Measurements from ENCODE around the gene VSIG10.
"Not testable (repeated sequence)": the region's sequence is repeated elsewhere in the genome, so short reads cannot be mapped to it uniquely, and the experiment has no call there.

Gene VSIG10

GRCh38 chr12:118033902-118034301 lies 69.9 kb downstream of the VSIG10 start:
- DNase-seq (ENCODE audit: low read depth), result no peak

DNA sequence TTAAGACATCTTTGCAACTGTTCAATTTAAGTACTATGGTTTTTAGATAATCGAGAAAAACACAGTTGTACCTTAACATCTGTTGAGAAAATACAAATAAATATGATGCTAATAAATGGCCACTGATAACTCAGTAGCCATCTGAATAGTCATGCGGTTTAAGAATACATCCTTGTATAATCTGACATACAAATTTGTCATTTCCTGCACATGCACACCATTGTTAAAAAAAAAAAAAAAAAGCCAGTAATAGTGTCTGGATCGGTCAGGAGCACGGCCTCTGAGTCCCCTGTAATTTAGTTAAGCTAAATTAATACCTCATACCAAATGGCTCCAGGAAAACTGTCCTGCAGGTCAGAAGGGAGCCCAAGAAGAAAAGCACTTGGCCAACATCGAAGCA lies 70.5 kb downstream of the VSIG10 start:
- no peak for DNase-seq (ENCODE audit: low read depth)

DNA sequence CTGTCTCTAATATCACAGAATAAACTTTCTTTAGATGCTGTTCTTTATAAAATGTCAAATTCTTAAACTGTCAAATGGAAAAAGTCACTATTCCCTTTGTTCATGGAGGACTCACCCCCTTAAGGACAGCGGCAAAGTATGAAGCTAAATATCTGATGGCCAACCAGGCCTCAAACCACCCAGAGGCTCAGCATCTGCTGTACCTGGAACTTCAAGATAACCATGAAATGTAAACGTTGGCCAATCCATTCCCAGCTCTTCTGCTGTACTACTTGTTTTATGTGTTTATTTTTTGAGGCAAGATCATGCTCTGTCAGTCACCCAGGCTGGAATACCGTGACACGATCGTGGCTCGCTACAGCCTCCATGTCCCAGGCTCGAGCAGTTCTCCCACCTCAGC lies 71.6 kb downstream of the VSIG10 start:
- DNase-seq (ENCODE audit: low read depth), result no peak

DNA sequence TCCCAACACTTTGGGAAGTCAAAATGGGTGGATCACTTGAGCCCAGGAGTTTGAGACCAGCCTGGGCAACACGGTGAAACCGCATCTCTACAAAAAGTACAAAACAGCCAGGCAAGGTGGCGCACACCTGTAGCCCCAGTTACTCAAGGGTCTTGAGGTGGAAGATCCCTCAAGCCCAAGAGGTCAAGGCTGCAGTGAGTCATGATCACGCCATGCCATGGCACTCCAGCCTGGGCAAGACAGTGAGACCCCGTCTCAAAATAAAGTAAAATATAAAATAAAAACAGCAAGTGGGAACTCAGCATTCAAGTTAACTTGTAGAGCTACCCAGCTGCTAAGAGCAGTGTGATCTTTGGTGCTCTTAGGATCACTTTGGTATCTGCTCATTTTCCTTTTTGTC lies 74.6 kb downstream of the VSIG10 start:
- DNase-seq (ENCODE audit: low read depth), result no peak

DNA sequence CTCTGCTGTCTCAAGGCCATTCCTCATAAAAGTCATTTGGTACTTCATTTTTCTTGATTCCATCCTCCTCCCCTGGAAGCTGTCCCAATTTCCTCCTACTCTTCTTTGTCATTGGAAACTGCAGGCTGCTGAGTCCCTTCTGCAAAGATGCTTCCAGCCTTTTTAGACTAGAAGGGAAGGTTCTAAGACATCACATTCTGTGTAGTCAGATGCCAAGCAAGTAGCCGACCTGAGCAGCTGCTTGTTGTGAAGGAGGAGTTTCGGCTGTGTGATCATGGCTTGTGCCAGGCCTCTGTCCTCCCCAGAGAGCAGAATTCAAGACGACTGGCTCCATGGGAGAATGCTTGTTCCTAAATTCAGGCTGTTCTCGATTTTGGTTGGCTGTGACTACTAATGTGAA lies 78.6 kb downstream of the VSIG10 start:
- no peak for DNase-seq (ENCODE audit: low read depth)

DNA sequence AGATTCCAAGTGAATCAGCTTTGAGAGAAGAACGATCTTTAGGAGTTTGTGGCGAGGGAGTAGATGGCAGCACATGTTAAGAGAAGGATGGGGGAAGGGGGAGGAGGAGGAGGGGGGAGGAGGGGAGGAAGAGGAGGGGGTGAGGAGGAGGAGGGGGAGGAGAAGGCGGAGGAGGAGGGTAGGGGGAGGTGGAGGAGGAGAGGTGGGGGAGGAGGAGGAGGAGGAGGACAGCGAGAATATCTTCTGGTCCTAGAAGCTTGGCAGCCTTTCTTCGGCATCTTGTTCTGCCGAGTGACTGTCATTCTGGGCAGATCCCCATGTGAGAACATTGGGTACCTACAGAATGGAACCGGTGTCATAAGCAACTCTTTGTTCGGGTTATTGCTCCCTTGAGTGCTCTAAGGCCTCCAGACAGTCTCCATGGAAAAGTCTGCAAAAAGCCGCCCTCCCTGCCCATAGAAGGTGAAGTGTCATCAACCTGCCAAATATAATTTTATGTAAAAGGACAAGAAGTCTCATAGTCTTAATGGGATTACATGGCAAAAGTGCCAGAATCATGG lies 80.4 kb downstream of the VSIG10 start:
- DNase-seq (ENCODE audit: low read depth), result no peak

- DNase-seq (ENCODE audit: low read depth), result no peak
These were observed 81.1 kb downstream of the VSIG10 start for GRCh38 chr12:118022728-118023109.

DNA sequence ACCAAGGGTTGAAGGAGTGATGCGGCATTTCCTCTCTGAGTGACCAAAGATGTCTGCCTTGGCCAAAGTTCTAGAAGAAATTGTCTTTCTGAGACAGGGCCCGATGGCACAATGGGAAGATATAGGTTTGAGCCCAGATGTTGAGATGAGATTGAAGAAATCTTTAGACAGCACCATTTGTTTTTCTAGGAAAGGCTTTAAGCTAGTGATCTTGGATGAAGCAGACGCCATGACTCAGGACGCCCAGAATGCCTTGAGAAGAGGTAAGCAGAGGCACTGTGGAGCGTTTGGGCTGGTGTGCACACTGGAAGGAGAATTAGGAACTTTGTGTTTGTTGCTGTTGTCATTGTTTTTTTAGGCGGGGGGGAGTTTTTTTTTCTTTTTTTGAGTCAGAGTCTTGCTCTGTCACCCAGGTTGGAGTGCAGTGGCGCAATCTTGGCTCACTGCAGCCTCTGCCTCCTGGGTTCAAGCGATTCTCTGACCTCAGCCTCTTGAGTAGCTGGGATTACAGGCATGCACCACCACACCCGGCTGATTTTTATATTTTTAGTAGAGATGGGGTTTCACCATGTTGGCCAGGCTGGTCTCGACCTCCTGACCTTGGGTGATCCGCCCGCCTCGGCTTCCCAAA lies 81.6 kb downstream of the VSIG10 start:
- not testable (repeated sequence) for DNase-seq (ENCODE audit: low read depth)

DNA sequence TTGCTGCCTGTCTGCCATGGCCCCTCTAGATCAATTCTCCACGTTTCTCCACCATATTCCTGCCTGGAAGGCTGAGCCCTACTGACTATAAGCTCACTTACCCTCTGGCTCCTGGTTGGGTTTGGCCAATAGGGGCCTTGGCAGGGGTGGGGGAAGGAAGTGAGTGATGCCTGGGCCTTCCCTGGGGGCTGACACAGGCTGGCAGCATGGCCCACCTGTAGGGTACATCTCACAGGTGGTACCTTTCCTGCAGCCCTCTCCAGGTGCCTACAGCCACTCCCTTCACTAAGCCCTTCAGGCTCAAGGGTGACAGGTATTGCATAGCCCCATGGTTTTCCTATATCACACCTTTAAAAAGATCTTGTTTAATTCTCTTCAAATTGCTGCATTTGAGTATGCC lies 83.8 kb downstream of the VSIG10 start:
- DNase-seq (ENCODE audit: low read depth), result no peak

DNA sequence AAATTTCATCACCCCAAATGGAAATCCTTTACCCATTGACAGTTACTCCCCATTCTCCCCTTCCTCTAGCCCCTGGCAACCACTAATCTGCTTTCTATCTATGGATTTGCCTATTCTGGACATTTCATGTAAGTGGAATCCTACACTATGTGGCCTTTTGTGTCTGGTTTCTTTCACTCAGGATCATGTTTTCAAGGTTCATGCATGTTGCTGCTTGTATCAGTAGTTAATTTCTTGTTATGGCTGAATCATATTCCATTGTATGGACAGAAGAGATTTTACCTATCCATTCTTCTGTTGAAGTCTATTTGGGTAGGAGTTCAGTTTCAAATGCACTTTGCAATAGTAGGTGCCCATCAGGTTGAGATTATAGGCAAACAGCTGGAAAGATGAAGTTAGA lies 85.9 kb downstream of the VSIG10 start:
- DNase-seq (ENCODE audit: low read depth), result no peak

- peak; percentile 96 for DNase-seq (ENCODE audit: low read depth)
These were observed 87.2 kb downstream of the VSIG10 start, which contains the start of gene RFC5 for GRCh38 chr12:118016424-118017264. RFC5 (plus strand) TSS chr12:118016703; CDS start chr12:118016828, 125 bp downstream.

- no peak for DNase-seq (ENCODE audit: low read depth)
These were observed 87.9 kb downstream of the VSIG10 start for GRCh38 chr12:118015944-118016343.

- DNase-seq (ENCODE audit: low read depth), result no peak
These were observed 88.5 kb downstream of the VSIG10 start for GRCh38 chr12:118015306-118015705.

Data from activated T-helper 1 cell treated with Interleukin-2 at 50 U/mL for 16 hours (primary cell).